BJ (cell line): Measurements from ENCODE around the gene CCNJL. TPM values are rescaled to one million over a fixed set of nuclear protein-coding genes. Genes with fewer than 3 reads are reported as not detected.

Experiments
- CTCF ChIA-PET: fragments of 350-600 bp; formaldehyde crosslinking; extraction: SDS; loops from one replicate; lab custom pipeline; 2021; ENCODE audit warnings: antibody characterized with exemption, inconsistent platforms; lab: Yijun Ruan, JAX
- POLR2A ChIA-PET: fragments of 300-600 bp; sonication (Branson Sonifier 250); formaldehyde crosslinking; extraction: SDS; loops from one replicate; lab custom pipeline; 2021; ENCODE audit warnings: antibody characterized with exemption; lab: Charles Lee
- DNase-seq: peaks from one replicate; pipeline ENCODE4 v3.0.0-alpha.2; 2011; ENCODE audit warnings: low read depth
- H3K27me3 ChIP-seq: 2 replicates; pipeline ENCODE4 v1.6.0; 2011; ENCODE audit warnings: low read length; ENCODE audit not compliant: control insufficient read depth, insufficient read depth
- H3K36me3 ChIP-seq: 2 replicates; pipeline ENCODE4 v1.5.1; 2011; ENCODE audit warnings: low read length; ENCODE audit not compliant: control insufficient read depth, insufficient read depth
- H3K4me3 ChIP-seq: 2 replicates; pipeline ENCODE4 v1.5.1; 2011; ENCODE audit warnings: low read depth, mild to moderate bottlenecking, control low read depth, low read length
- polyA plus RNA-seq: library from polyadenylated mRNA; depleted of rRNA; stranded (reverse); fragments of >200 nt; gene quantifications from 2 replicates; pipeline ENCODE4 v1.2.3, GENCODE V29; 2011
- TF ChIP-seq, protein P1 (sequence below): IDR thresholded peaks from 2 replicates; pipeline ENCODE4 v1.5.1; 2011; ENCODE audit warnings: low read depth, mild to moderate bottlenecking, control low read depth, inconsistent platforms, low read length, moderate library complexity; ENCODE audit not compliant: insufficient read depth

The CCNJL gene
- polyA plus RNA-seq, 1 experiment: 0.71 TPM

DNA sequence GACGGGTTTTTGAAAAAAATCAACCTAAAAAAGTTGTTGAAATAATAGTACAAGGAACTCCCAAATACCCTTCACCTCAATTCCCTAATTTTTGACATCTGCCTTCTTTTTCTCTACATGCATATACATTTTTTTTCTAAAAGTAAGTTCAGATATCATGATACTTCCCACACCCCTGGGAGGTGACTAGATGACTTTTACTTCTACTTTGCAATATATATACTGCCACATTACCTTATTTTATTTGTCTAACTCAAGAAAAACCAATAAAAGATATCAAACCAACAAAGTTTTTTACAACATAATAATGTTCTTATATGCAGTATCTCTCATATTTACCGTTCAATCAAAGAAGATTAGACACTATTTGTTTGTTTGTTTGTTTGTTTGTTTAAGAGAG, 31.1 kb downstream of the CCNJL start:
- ChIA-PET POLR2A (no interaction called here), CTCF (no interaction called here)
- Histone ChIP-seq H3K27me3 (no peaks in the 10 kb centered on the region; the same call in 1 of the 2 replicates), H3K36me3 (no peaks in the 10 kb centered on the region), H3K4me3 (no peak overlapping the region)
- TF ChIP-seq, protein P1, sequence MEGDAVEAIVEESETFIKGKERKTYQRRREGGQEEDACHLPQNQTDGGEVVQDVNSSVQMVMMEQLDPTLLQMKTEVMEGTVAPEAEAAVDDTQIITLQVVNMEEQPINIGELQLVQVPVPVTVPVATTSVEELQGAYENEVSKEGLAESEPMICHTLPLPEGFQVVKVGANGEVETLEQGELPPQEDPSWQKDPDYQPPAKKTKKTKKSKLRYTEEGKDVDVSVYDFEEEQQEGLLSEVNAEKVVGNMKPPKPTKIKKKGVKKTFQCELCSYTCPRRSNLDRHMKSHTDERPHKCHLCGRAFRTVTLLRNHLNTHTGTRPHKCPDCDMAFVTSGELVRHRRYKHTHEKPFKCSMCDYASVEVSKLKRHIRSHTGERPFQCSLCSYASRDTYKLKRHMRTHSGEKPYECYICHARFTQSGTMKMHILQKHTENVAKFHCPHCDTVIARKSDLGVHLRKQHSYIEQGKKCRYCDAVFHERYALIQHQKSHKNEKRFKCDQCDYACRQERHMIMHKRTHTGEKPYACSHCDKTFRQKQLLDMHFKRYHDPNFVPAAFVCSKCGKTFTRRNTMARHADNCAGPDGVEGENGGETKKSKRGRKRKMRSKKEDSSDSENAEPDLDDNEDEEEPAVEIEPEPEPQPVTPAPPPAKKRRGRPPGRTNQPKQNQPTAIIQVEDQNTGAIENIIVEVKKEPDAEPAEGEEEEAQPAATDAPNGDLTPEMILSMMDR: no peak
- no peak for DNase-seq

DNA sequence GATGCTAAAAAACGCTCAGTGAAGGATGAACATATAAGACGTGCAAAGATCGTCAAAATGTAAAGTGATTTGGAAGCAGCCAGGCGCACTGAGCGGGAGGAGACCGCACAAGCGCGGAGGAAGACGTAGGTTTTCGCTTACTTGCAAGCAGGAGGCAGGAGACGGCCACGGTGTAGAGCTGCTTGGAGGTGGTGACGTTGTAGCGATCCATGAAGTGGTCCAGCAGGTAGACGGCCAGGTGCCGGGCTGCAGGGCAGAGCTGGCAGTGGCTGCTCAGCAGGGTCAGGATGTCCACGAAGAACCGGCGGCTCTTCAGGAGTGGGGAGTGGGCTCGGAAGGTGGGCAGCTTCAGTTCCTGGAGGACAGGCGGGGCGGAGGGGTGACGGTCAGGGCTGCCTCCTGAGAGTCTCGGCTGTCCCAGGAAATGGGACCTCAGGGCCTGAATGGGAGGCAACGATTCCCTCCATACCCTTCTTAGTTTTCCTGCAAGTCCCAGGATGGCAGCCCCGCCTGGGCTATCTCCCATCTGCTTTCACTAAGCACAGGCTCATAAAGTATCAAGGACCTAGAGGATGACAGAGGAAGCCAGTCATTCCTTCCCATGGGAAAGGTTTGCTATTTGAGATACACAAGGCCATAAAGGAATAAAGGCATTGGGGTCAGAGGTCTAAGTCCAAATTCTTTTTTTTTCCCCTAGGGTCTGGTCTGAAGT, 31.8 kb downstream of the CCNJL start:
- ChIA-PET POLR2A (no interaction called here), CTCF (no interaction called here)

DNA sequence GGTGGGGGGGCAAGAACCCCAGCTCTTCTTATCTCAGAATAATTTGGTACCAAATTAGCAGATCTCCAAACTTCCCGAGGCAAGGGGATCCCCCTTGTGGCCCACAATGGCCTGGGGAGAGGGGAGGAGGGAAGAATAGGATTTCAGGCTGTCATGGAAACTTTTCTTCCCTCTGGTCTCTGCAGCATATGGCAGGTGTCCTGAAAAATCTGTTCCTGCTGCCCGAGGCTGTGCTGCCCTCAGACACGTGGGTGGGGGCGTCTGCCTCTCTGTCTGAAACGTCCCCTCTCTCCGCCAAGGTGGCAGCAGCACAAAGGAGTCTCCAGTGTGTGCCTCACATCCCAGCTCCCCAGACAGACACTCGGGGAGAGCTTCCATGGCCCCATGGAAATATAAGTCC, 34.0 kb downstream of the CCNJL start:
- DNase-seq: no peak
- ChIA-PET POLR2A (no interaction called here), CTCF (no interaction called here)
- no peak overlapping the region for H3K4me3 ChIP-seq
- TF ChIP-seq, protein P1: no peak
- no peaks in the 10 kb centered on the region; the same call in 1 of the 2 replicates for H3K27me3 ChIP-seq
- H3K36me3 ChIP-seq: no peaks in the 10 kb centered on the region

More for the DNA sequence above, 31.8 kb downstream of the CCNJL start:
- TF ChIP-seq, protein P1: no peak
- Histone ChIP-seq H3K36me3 (no peaks in the 10 kb centered on the region), H3K27me3 (no peaks in the 10 kb centered on the region; the same call in 1 of the 2 replicates), H3K4me3 (no peak overlapping the region)
- no peak for DNase-seq

DNA sequence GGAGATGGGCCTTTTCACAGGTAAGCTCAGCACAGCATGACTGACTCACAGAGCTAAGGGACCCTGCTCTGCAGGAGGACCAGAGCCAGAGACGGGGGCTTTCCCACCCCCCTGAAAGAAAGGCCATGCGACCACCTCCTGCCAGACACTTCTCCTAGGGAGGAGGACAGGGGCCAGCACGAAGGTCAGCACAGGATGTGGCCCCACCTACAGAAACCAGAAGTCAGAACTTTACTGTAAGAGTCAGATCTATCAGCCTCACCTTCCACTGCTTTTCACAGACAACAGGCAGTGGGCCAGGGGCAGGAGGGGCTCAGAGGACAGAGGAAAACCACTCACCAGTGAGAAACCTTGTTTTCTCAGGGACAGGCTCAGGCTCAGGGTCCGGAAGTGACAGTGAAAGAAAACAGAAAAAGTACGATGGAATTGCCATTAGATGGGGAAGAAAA, 37.9 kb downstream of the CCNJL start:
- DNase-seq: no peak
- no peaks in the 10 kb centered on the region for H3K36me3 ChIP-seq
- ChIA-PET POLR2A (no interaction called here), CTCF (interaction anchor here (0.7 kb wide), 1 partner anchor 119 kb away, joined by 4 read pairs; no protein-coding TSS in a partner anchor)
- no peaks in the 10 kb centered on the region; the same call in 1 of the 2 replicates for H3K27me3 ChIP-seq
- TF ChIP-seq, protein P1: no peak
- no peak overlapping the region for H3K4me3 ChIP-seq

DNA sequence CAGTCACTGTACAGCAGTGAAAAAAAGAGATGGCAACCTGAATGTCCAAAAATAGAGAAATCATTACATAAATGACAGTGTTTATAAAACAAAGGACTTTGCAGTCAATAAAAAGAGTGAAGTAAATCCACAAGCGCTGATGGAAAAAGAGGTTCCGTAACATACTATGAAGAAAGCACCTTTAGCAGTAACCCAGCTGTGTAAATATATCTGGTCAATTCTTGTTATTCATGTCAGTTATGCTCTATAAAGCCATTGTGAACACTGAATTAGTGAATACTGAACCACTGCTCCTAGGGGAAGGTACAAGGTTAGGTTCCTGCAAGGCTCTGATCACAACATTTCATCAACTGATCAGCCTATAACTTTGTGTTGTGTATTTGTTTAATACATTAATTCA, 39.5 kb downstream of the CCNJL start:
- Histone ChIP-seq H3K4me3 (no peak overlapping the region), H3K27me3 (no peaks in the 10 kb centered on the region; the same call in 1 of the 2 replicates), H3K36me3 (no peaks in the 10 kb centered on the region)
- no peak for DNase-seq
- TF ChIP-seq, protein P1: no peak
- ChIA-PET CTCF (interaction anchor here (0.8 to 1.0 kb wide), 2 partner anchors 12 to 118 kb away, joined by 3 read pairs; no protein-coding TSS in a partner anchor), POLR2A (no interaction called here)
